Measurements from ENCODE around the gene MON1A. TPM values are rescaled to one million over a fixed set of nuclear protein-coding genes. Genes with fewer than 3 reads are reported as not detected.

The MON1A gene
- total RNA-seq, 1 experiment from 2014 or later = 9.0 TPM

DNA sequence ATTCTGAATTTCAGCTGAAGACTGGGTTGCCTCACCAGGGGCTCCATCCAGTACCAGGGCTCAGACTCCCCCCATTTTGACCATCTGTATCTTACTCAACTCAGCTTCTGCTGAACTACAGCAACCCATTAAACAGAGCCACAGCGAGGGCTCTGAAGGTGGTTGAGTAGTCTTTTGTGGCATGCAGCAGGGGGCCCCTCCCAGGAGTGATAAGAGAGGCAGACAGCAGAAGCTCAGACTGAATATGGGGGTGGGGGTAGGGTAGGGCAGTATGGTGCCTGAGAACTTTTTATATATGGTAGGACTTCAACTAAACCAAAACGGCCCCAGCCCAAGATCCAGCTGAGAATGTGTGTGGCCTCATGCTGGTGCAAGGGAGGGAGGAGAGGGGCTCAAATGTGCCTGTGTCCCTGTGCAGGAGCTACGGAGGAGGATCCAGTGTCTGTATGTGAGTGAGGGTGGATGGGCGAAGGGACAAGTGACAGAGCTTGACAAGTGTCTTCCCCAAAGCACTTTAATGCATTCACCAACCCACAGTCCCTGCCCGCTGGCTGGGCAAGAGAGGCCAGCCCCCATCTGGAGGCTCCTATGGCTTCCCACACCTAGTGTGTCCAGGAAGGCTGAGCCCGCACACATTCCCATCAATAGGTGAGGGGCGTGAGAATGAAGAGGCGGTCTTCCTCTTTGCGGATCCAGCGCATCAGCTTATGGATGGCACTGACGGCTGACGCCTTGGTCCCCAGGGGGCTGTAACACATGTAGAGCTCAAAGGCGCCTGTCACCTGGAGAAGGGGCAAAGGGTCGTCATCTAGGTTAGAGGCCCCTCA lies 21.0 kb downstream of the MON1A start:
- POLR2A ChIA-PET = interaction anchor here (1.6 kb wide), 1 partner anchor 16 kb away, joined by 7 read pairs; no protein-coding TSS in a partner anchor
- peaks cover 15% of the 10 kb centered on the region for H3K79me2 ChIP-seq (ENCODE audit: insufficient read depth, low read length)
- H3K36me3 ChIP-seq (ENCODE audit: control insufficient read depth in 1 of 2, insufficient read depth in 2 of 2, low read length in 2 of 2) = 0 out of 4 replicates have a peak, but pooled peaks cover 0 to 6% of the 10 kb centered on the region in 2 experiments
- TF ChIP-seq POLR2AphosphoS5 (IDR thresholded peaks at IDR 0.05; ENCODE audit: low read depth, low read length) (no peak), TCF7L2 (IDR thresholded peaks at IDR 0.05; ENCODE audit: borderline replicate concordance, extremely low read depth, insufficient read depth, insufficient read length) (no peak), YY1 (IDR thresholded peaks at IDR 0.05; ENCODE audit: extremely low read depth, insufficient replicate concordance, low read depth, low read length) (no peak), POLR2A (IDR thresholded peaks at IDR 0.05; ENCODE audit: borderline replicate concordance, extremely low read depth, insufficient read depth, insufficient read length) (no peak), ELF1 (IDR thresholded peaks at IDR 0.05; ENCODE audit: borderline replicate concordance, low read depth) (no peak)
- TF ChIP-seq, protein P1, sequence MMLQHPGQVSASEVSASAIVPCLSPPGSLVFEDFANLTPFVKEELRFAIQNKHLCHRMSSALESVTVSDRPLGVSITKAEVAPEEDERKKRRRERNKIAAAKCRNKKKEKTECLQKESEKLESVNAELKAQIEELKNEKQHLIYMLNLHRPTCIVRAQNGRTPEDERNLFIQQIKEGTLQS (IDR thresholded peaks at IDR 0.05) = no peak
- no peak overlapping the region for H3K4me2 ChIP-seq (ENCODE audit: low read length)
- no peak overlapping the region for H2AFZ ChIP-seq (ENCODE audit: low read depth, low read length, poor library complexity, severe bottlenecking)
- CTCF ChIA-PET = no interaction called here
- no peaks in the 10 kb centered on the region for H3K9me2 ChIP-seq (ENCODE audit: insufficient read depth)
- BruUV-seq (replicated peaks) = no TSS peak
- no peaks in the 10 kb centered on the region for H4K20me1 ChIP-seq (ENCODE audit: insufficient read depth)
- H3K4me3 ChIP-seq (replicated peaks in 1 of 2; ENCODE audit: low read depth in 1 of 2, low read length in 2 of 2) = no peak overlapping the region
- intact Hi-C loops (cut with micrococcal nuclease) = no loop called here
- DNase-seq (ENCODE audit: low read depth, low spot score) (no peak), ATAC-seq (no peak)
- no peak overlapping the region for H3K27ac ChIP-seq (ENCODE audit: low read depth, low read length)
- H3K27me3 ChIP-seq (ENCODE audit: insufficient read depth, low read length) = no peaks in the 10 kb centered on the region
- H3K9ac ChIP-seq (ENCODE audit: low read length) = no peak overlapping the region
- H3K9me3 ChIP-seq (ENCODE audit: control insufficient read depth in 1 of 2, insufficient read depth in 1 of 2, low read depth in 1 of 2, low read length in 2 of 2) = no peaks in the 10 kb centered on the region
- RAD21 ChIA-PET (ENCODE audit: low non-redundant PET in 1 of 2, low total read pairs in 2 of 2, uncharacterized antibody in 2 of 2, unreplicated experiment in 2 of 2) = interaction anchor here in 1 of 2 experiments (0.6 kb wide), 1 partner anchor 404 kb away, joined by 4 read pairs; no protein-coding TSS in a partner anchor
- H3K4me1 ChIP-seq (ENCODE audit: control insufficient read depth in 1 of 2, insufficient read depth in 2 of 2, low read length in 2 of 2) = peaks cover 24 to 30% of the 10 kb centered on the region in 2 experiments
